A549 (cell line): Measurements from ENCODE around the gene MPZL2. TPM values are rescaled to one million over a fixed set of nuclear protein-coding genes. Genes with fewer than 3 reads are reported as not detected.

ENCODE experiments used
- ATAC-seq, 2 experiments: fragments of 200-7000 bp in 1 of 2; fragments of >200 bp in 1 of 2; cut with Nextera tagmentation in 1 of 2; cut with Tn5 transposase in 1 of 2; 3 replicates each; pipeline versions ENCODE4 v1.8.0 to v1.9.1; 2018 to 2020; ENCODE audit warnings: mild to moderate bottlenecking in 1 of 2, moderate library complexity in 1 of 2
- CTCF ChIA-PET: fragments of 300-600 bp; sonication (Branson Sonifier 250); formaldehyde crosslinking; extraction: SDS; loops from one replicate; lab custom pipeline; 2021; ENCODE audit warnings: antibody characterized with exemption, inconsistent platforms; lab: Yijun Ruan, JAX
- POLR2A ChIA-PET: fragments of 350-600 bp; formaldehyde crosslinking; extraction: SDS; loops from one replicate; lab custom pipeline; 2021; ENCODE audit warnings: antibody characterized with exemption, inconsistent platforms; lab: Yijun Ruan, JAX
- DNase-seq, 2 experiments: peaks; one replicate each; pipeline versions ENCODE4 v3.0.0 to v3.0.0-alpha.2; 2011 to 2016; ENCODE audit warnings: low read depth in 1 of 2, low spot score in 1 of 2
- FAIRE-seq: peaks from 2 replicates; lab custom pipeline; 2011; peaks lifted over from hg19 to GRCh38; lab: Jason Lieb, UNC
- H3K27ac ChIP-seq, 2 experiments: fragments of >200 bp; sonication (Bioruptor Twin); formaldehyde crosslinking; 3 replicates each; pipeline ENCODE4 v1.5.1; 2016 to 2017
- H3K4me1 ChIP-seq: fragments of >200 bp; sonication (Bioruptor Twin); formaldehyde crosslinking; 3 replicates; pipeline ENCODE4 v1.6.1; 2016
- H3K4me2 ChIP-seq: fragments of >200 bp; sonication (Bioruptor Twin); formaldehyde crosslinking; 3 replicates; pipeline ENCODE4 v1.6.1; 2016
- H3K4me3 ChIP-seq: fragments of >200 bp; sonication (Bioruptor Twin); formaldehyde crosslinking; 3 replicates; pipeline ENCODE4 v1.5.1; 2016
- H3K9me3 ChIP-seq: fragments of >200 bp; sonication (Bioruptor Twin); formaldehyde crosslinking; 3 replicates; pipeline ENCODE4 v1.6.1; 2016
- BCL3 ChIP-seq: fragments of >200 bp; sonication (Bioruptor Twin); formaldehyde crosslinking; IDR thresholded peaks from 3 replicates; pipeline ENCODE4 v1.6.1; 2016
- CBX8 ChIP-seq: fragments of 200-600 bp; sonication (generic); IDR thresholded peaks from 2 replicates; pipeline ENCODE4 v1.6.1; 2016
- CEBPB ChIP-seq, 2 experiments: fragments of >200 bp in 1 of 2; sonication (Bioruptor Twin) in 1 of 2; formaldehyde crosslinking in 1 of 2; IDR thresholded peaks; 2 replicates each; pipeline ENCODE4 v1.6.1; 2012 to 2016
- E2F6 ChIP-seq: IDR thresholded peaks from 2 replicates; pipeline ENCODE4 v1.6.1; 2012; ENCODE audit warnings: low read depth, borderline replicate concordance
- ELK1 ChIP-seq: fragments of 150-350 bp; IDR thresholded peaks from 2 replicates; pipeline ENCODE4 v1.6.1; 2014; ENCODE audit warnings: low read depth, mild to moderate bottlenecking, low read length
- HEYL ChIP-seq: fragments of 250-450 bp; sonication (Bioruptor Pico); IDR thresholded peaks from 2 replicates; pipeline ENCODE4 v1.8.0; 2021; ENCODE audit warnings: mild to moderate bottlenecking, moderate library complexity
- HMGXB4 ChIP-seq: fragments of 250-450 bp; sonication (Bioruptor Pico); IDR thresholded peaks from 2 replicates; pipeline ENCODE4 v1.5.0; 2021; ENCODE audit warnings: mild to moderate bottlenecking, moderate library complexity, borderline replicate concordance
- HOXA7 ChIP-seq: fragments of 250-450 bp; sonication (Bioruptor Pico); IDR thresholded peaks from 2 replicates; pipeline ENCODE4 v1.5.0; 2020; ENCODE audit warnings: mild to moderate bottlenecking, moderate library complexity
- HOXB13 ChIP-seq: fragments of 250-450 bp; sonication (Bioruptor Pico); IDR thresholded peaks from 2 replicates; pipeline ENCODE4 v1.5.0; 2020; ENCODE audit warnings: low read depth, mild to moderate bottlenecking, moderate library complexity
- HOXB5 ChIP-seq: fragments of 250-450 bp; sonication (Bioruptor Pico); IDR thresholded peaks from 2 replicates; pipeline ENCODE4 v1.5.0; 2020; ENCODE audit warnings: mild to moderate bottlenecking, moderate library complexity
- JUN ChIP-seq, 2 experiments: fragments of >200 bp; sonication (Bioruptor Twin); formaldehyde crosslinking; IDR thresholded peaks; 2 replicates in 1 of 2; 3 replicates in 1 of 2; pipeline ENCODE4 v1.6.1; 2016 to 2017
- KDM1A ChIP-seq: fragments of 200-600 bp; sonication (generic); IDR thresholded peaks from 2 replicates; pipeline ENCODE4 v1.6.1; 2016; ENCODE audit warnings: low read depth, mild to moderate bottlenecking
- KDM5A ChIP-seq: fragments of 200-600 bp; sonication (generic); IDR thresholded peaks from 2 replicates; pipeline ENCODE4 v1.6.1; 2016; ENCODE audit warnings: antibody characterized with exemption, mild to moderate bottlenecking
- MAFK ChIP-seq: fragments of 450-650 bp; IDR thresholded peaks from 2 replicates; pipeline ENCODE4 v1.6.1; 2014; ENCODE audit not compliant: partially characterized antibody
- MAX ChIP-seq: IDR thresholded peaks from 2 replicates; pipeline ENCODE4 v1.6.1; 2012
- PBX3 ChIP-seq: IDR thresholded peaks from 2 replicates; pipeline ENCODE4 v1.6.1; 2012
- POLR2AphosphoS2 ChIP-seq: conservative IDR thresholded peaks from 2 replicates; pipeline ENCODE4 v1.6.1; 2012; ENCODE audit warnings: low read length, improper control_type of control experiment, inconsistent platforms
- RARB ChIP-seq: fragments of 250-450 bp; sonication (Bioruptor Pico); IDR thresholded peaks from 2 replicates; pipeline ENCODE4 v1.8.0; 2021; ENCODE audit warnings: mild to moderate bottlenecking, moderate library complexity
- RCOR1 ChIP-seq: fragments of 150-350 bp; IDR thresholded peaks from 2 replicates; pipeline ENCODE4 v1.6.1; 2014; ENCODE audit warnings: antibody characterized with exemption, low read length, low read depth
- RNF2 ChIP-seq: fragments of 200-600 bp; sonication (generic); IDR thresholded peaks from 2 replicates; pipeline ENCODE4 v1.6.1; 2016; ENCODE audit warnings: low read depth, mild to moderate bottlenecking, antibody characterized with exemption, moderate library complexity, borderline replicate concordance
- SREBF2 ChIP-seq: fragments of 450-650 bp; IDR thresholded peaks from 2 replicates; pipeline ENCODE4 v1.6.1; 2014; ENCODE audit warnings: mild to moderate bottlenecking, moderate library complexity
- TP53 ChIP-seq: fragments of 250-450 bp; sonication (Bioruptor Pico); IDR thresholded peaks from 2 replicates; pipeline ENCODE4 v1.5.0; 2021; ENCODE audit warnings: mild to moderate bottlenecking, moderate library complexity
- USF2 ChIP-seq: fragments of 450-650 bp; IDR thresholded peaks from 2 replicates; pipeline ENCODE4 v1.6.1; 2014; ENCODE audit warnings: antibody characterized with exemption
- ZC3H11A ChIP-seq: fragments of 450-650 bp; IDR thresholded peaks from 2 replicates; pipeline ENCODE4 v1.6.1; 2014; ENCODE audit warnings: antibody characterized with exemption, mild to moderate bottlenecking
- ZFP36 ChIP-seq: fragments of 450-650 bp; IDR thresholded peaks from 2 replicates; pipeline ENCODE4 v1.6.1; 2014; ENCODE audit warnings: borderline replicate concordance; ENCODE audit not compliant: partially characterized antibody
- ZSCAN20 ChIP-seq: fragments of 250-450 bp; sonication (Bioruptor Pico); IDR thresholded peaks from 2 replicates; pipeline ENCODE4 v1.8.0; 2022; ENCODE audit warnings: mild to moderate bottlenecking, moderate library complexity
- WGBS: methylation state at CpG from one replicate; pipeline ENCODE4 v1.1.6; 2017; ENCODE audit errors: missing lambda C conversion rate; 5-methylcytosine and 5-hydroxymethylcytosine counted together
- polyA plus RNA-seq, 4 experiments: library from polyadenylated mRNA; depleted of rRNA in 3 of 4; stranded (reverse); fragments of >200 nt; fragmentation: RNase III in 1 of 4; extraction: RNeasy Plus Mini Kit Qiagen cat#74134 plus additional on column Dnase treatment in 1 of 4; gene quantifications; 2 replicates in 3 of 4; 3 replicates in 1 of 4; pipeline ENCODE4 v1.2.3, GENCODE V29; 2011 to 2017

Gene MPZL2
- polyA plus RNA-seq, 2 of the 4 experiments (the other 2 are of a cell fraction), result 0.14 TPM; not detected in 1

GRCh38 chr11:118207079-118207478 lies 57.0 kb downstream of the MPZL2 start:
- no peak for DNase-seq
- ChIA-PET CTCF (interaction anchor here (1.1 kb wide), 1 partner anchor 9 kb away, joined by 9 read pairs; no protein-coding TSS in a partner anchor), POLR2A (no interaction called here)
- no peak for TF ChIP-seq MAFK
- no peak for TF ChIP-seq ZFP36
- no peak for TF ChIP-seq ZC3H11A
- TF ChIP-seq ELK1, result no peak
- no peak for TF ChIP-seq BCL3
- no peak for TF ChIP-seq MAX
- TF ChIP-seq TP53 (CRISPR knock-in tag), result no peak
- TF ChIP-seq RNF2, result no peak
- no peak for TF ChIP-seq POLR2AphosphoS2
- TF ChIP-seq USF2, result no peak
- TF ChIP-seq, all 56 proteins: peak for 0
- no peak for FAIRE-seq
- Histone ChIP-seq H3K4me3 (no peak overlapping the region), H3K4me2 (no peak overlapping the region), H3K4me1 (no peaks in the 10 kb centered on the region), H3K9me3 (no peaks in the 10 kb centered on the region), H3K27ac (no peak overlapping the region)
- ATAC-seq, result no peak
- 25% methylated on average over 2 of the region's 2 CpGs for WGBS

GRCh38 chr11:118206391-118207031 lies 57.6 kb downstream of the MPZL2 start:
- ATAC-seq (no peak), DNase-seq (no peak), FAIRE-seq (no peak)
- Histone ChIP-seq H3K4me2 (no peak overlapping the region), H3K4me1 (no peaks in the 10 kb centered on the region), H3K4me3 (no peak overlapping the region), H3K9me3 (no peaks in the 10 kb centered on the region), H3K27ac (no peak overlapping the region)
- CTCF ChIA-PET, result no interaction called here
- WGBS, result 31% methylated on average over 1 of the region's 1 CpG
- TF ChIP-seq TP53 (CRISPR knock-in tag) (no peak), KDM1A (no peak), JUN (IDR thresholded peaks at IDR 0.05) (no peak), USF2 (no peak), SREBF2 (no peak), HOXB13 (CRISPR knock-in tag) (no peak), HEYL (no peak), HOXA7 (CRISPR knock-in tag) (no peak), HMGXB4 (CRISPR knock-in tag) (no peak), KDM5A (no peak), RARB (CRISPR knock-in tag) (no peak), HOXB5 (no peak), ZSCAN20 (CRISPR knock-in tag) (no peak), RCOR1 (no peak), PBX3 (no peak), CBX8 (no peak), E2F6 (no peak), CEBPB (IDR thresholded peaks at IDR 0.05) (no peak)
- POLR2A ChIA-PET, result no interaction called here
